Measurements from ENCODE around the gene ICE2.
"Not testable (repeated sequence)": the region's sequence is repeated elsewhere in the genome, so short reads cannot be mapped to it uniquely, and the experiment has no call there.

The ICE2 gene

GRCh38 chr15:60407415-60407805 lies 71.5 kb downstream of the ICE2 start:
- TF ChIP-seq CTCF (IDR thresholded peaks at IDR 0.05), result no peak

GRCh38 chr15:60406513-60407414 lies 72.2 kb downstream of the ICE2 start:
- TF ChIP-seq CTCF (IDR thresholded peaks at IDR 0.05), result no peak
- H3K4me3 ChIP-seq (ENCODE audit: low read depth in 1 of 2, low read length in 1 of 2), result no peak overlapping the region
- H3K27ac ChIP-seq, result no peak overlapping the region

More at GRCh38 chr15:60407415-60407805, 71.5 kb downstream of the ICE2 start:
- peaks cover 11% of the 10 kb centered on the region in 2 experiments for H3K4me1 ChIP-seq (ENCODE audit: control insufficient read depth in 1 of 2, insufficient read depth in 1 of 2, low read depth in 1 of 2, low read length in 1 of 2)
- no peak overlapping the region for H3K4me3 ChIP-seq (ENCODE audit: low read depth in 1 of 2, low read length in 1 of 2)
- H3K27me3 ChIP-seq, result peaks cover 21% of the 10 kb centered on the region
- H3K9me3 ChIP-seq, result no peaks in the 10 kb centered on the region
- H3K27ac ChIP-seq, result no peak overlapping the region
- no peaks in the 10 kb centered on the region for H3K36me3 ChIP-seq

GRCh38 chr15:60405399-60405798 lies 73.5 kb downstream of the ICE2 start:
- Histone ChIP-seq H3K9me3 (no peaks in the 10 kb centered on the region), H3K27me3 (peaks cover 41% of the 10 kb centered on the region), H3K36me3 (no peaks in the 10 kb centered on the region), H3K4me3 (ENCODE audit: low read depth in 1 of 2, low read length in 1 of 2) (no peak overlapping the region), H3K27ac (no peak overlapping the region), H3K4me1 (ENCODE audit: control insufficient read depth in 1 of 2, insufficient read depth in 1 of 2, low read depth in 1 of 2, low read length in 1 of 2) (peaks cover 11% of the 10 kb centered on the region in 2 experiments)
- TF ChIP-seq CTCF (IDR thresholded peaks at IDR 0.05), result no peak

More at GRCh38 chr15:60406513-60407414, 72.2 kb downstream of the ICE2 start:
- Histone ChIP-seq H3K4me1 (ENCODE audit: control insufficient read depth in 1 of 2, insufficient read depth in 1 of 2, low read depth in 1 of 2, low read length in 1 of 2) (peaks cover 11% of the 10 kb centered on the region in 2 experiments), H3K27me3 (peaks cover 28% of the 10 kb centered on the region), H3K9me3 (no peaks in the 10 kb centered on the region), H3K36me3 (no peaks in the 10 kb centered on the region)

GRCh38 chr15:60404351-60404750 lies 74.6 kb downstream of the ICE2 start:
- not testable (repeated sequence) for H3K27ac ChIP-seq; H3K36me3 ChIP-seq; H3K9me3 ChIP-seq; H3K4me3 ChIP-seq (ENCODE audit: low read depth in 1 of 2, low read length in 1 of 2)
- Histone ChIP-seq H3K4me1 (ENCODE audit: control insufficient read depth in 1 of 2, insufficient read depth in 1 of 2, low read depth in 1 of 2, low read length in 1 of 2) (peaks cover 11% of the 10 kb centered on the region in 2 experiments), H3K27me3 (peaks cover 52% of the 10 kb centered on the region)

GRCh38 chr15:60400944-60401343 lies 78.0 kb downstream of the ICE2 start:
- Histone ChIP-seq H3K27ac (no peak overlapping the region), H3K4me3 (ENCODE audit: low read depth in 1 of 2, low read length in 1 of 2) (no peak overlapping the region), H3K27me3 (peaks cover 78% of the 10 kb centered on the region), H3K9me3 (no peaks in the 10 kb centered on the region), H3K4me1 (ENCODE audit: control insufficient read depth in 1 of 2, insufficient read depth in 1 of 2, low read depth in 1 of 2, low read length in 1 of 2) (peaks cover 18 to 20% of the 10 kb centered on the region in 2 experiments), H3K36me3 (no peaks in the 10 kb centered on the region)
- TF ChIP-seq CTCF (IDR thresholded peaks at IDR 0.05), result no peak

- Histone ChIP-seq H3K9me3 (no peaks in the 10 kb centered on the region), H3K4me3 (ENCODE audit: low read depth in 1 of 2, low read length in 1 of 2) (no peak overlapping the region), H3K36me3 (no peaks in the 10 kb centered on the region), H3K4me1 (ENCODE audit: control insufficient read depth in 1 of 2, insufficient read depth in 1 of 2, low read depth in 1 of 2, low read length in 1 of 2) (peaks cover 18 to 20% of the 10 kb centered on the region in 2 experiments), H3K27me3 (peaks cover 88% of the 10 kb centered on the region), H3K27ac (no peak overlapping the region)
- no peak for TF ChIP-seq CTCF (IDR thresholded peaks at IDR 0.05)
Measured at GRCh38 chr15:60399931-60400330, 79.0 kb downstream of the ICE2 start.
